ENCODE data around the gene MICALL1.
A peak's percentile ranks its signal among the peaks of the same experiment; 100 is the strongest.
"Not testable (repeated sequence)": the region's sequence is repeated elsewhere in the genome, so short reads cannot be mapped to it uniquely, and the experiment has no call there.

MICALL1 gene

DNA sequence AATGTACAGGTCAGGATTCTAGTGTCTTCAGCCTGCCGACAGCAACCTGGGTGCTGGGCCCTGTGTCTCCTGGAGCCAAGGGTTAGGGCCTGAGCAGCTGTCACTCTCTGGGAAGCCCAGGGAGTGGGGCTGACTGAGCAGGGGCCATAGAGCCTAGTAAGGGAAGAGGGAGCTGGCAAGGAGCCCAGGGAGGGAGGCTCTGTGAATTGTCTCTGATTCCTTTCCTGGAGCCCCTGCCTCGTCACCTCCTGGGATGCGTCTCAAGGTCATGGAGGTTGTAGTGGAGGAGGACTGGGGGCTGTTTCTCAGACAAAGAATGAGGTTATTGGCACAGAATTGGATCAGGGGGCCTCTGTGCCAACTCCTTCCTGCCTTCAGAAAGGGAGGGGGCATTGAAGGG, 66.4 kb downstream of the MICALL1 start:
- peaks cover 2% of the 10 kb centered on the region for H3K36me3 ChIP-seq (ENCODE audit: control insufficient read depth, insufficient read depth, low read length)
- H3K79me2 ChIP-seq (ENCODE audit: control insufficient read depth, insufficient read depth, low read length), result no peaks in the 10 kb centered on the region
- H3K4me1 ChIP-seq (ENCODE audit: control insufficient read depth, low read depth, low read length), result peaks cover 6% of the 10 kb centered on the region
- no peak overlapping the region for H4K8ac ChIP-seq (ENCODE audit: low read depth, low read length)
- H2AK5ac ChIP-seq (ENCODE audit: low read length), result no peak overlapping the region
- H3K4ac ChIP-seq (ENCODE audit: low read depth, low read length), result no peak overlapping the region
- DNase-seq, result no peak
- no peak overlapping the region for H3K4me2 ChIP-seq (ENCODE audit: low read length)
- WGBS (ENCODE audit: extremely low coverage, insufficient coverage, low lambda C conversion rate), result no CpG with 5 or more reads among the region's 3 CpGs
- H2BK5ac ChIP-seq (ENCODE audit: low read length), result no peak overlapping the region
- no peaks in the 10 kb centered on the region for H3K27me3 ChIP-seq (ENCODE audit: insufficient read depth, low read length, poor library complexity)
- H3K4me3 ChIP-seq (ENCODE audit: low read length), result no peak overlapping the region
- H3K9ac ChIP-seq (ENCODE audit: low read length), result no peak overlapping the region
- no peak overlapping the region for H4K5ac ChIP-seq (ENCODE audit: low read length)
- no peaks in the 10 kb centered on the region for H3K79me1 ChIP-seq (ENCODE audit: low read length)
- no peak overlapping the region for H3K23ac ChIP-seq (ENCODE audit: low read length)
- no peak overlapping the region for H3K18ac ChIP-seq (ENCODE audit: low read length)
- no peak overlapping the region for H2BK15ac ChIP-seq (replicated peaks; ENCODE audit: low read depth)
- H3K56ac ChIP-seq (ENCODE audit: low read length), result no peak overlapping the region
- no peak overlapping the region for H3K27ac ChIP-seq (ENCODE audit: low read depth, low read length)
- no peak overlapping the region for H2BK120ac ChIP-seq (ENCODE audit: low read depth, low read length)

DNA sequence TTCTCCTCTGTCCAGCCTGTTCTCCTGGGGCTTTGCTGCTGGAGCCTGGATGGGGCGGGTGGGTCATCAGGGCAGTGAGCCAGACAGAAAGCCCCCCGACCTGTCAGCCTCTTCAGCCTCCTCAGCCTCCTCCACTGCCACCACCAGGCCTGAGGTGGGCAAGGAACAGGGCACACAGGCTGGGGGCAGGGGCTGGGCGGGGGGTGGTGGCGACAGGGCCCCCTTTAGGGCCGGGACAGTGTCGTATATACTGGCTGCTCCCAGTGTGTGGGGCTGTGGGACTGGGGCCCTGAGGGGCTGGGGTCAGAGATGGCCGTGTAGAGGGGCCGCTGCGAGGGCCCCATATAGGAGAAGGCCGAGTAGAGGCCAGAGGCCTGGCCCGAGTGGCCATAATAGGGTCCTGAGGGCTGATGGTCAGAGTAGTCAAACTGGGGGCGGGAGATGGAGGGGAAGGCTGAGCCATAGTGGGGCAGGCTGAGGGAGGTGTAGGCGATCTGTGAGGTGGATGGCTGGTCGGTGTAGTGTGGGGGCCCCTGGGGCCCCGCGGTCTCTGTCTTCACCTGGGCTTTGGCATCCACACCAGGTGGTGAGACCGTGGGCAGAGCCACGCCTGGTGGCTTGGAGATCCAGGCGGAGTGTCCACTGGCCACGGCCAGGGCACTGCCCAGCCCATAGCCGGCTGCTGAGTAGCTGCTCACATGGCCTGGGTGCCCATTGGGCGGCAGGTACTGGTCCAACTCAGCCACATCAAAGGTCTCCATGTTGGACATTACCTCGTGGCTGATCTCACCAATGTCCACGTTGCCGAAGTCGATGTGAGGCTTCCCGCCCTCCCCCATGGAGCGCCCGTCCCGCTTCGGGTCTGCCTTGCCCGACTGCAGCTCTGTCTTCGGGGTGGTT, 67.4 kb downstream of the MICALL1 start:
- H3K4me1 ChIP-seq (ENCODE audit: control insufficient read depth, low read depth, low read length), result peaks cover 6% of the 10 kb centered on the region
- H3K79me1 ChIP-seq (ENCODE audit: low read length), result no peaks in the 10 kb centered on the region
- no peak overlapping the region for H3K56ac ChIP-seq (ENCODE audit: low read length)
- no peak overlapping the region for H2AK5ac ChIP-seq (ENCODE audit: low read length)
- no peak overlapping the region for H3K4me3 ChIP-seq (ENCODE audit: low read length)
- no peak for DNase-seq
- no peak overlapping the region for H3K9ac ChIP-seq (ENCODE audit: low read length)
- no peaks in the 10 kb centered on the region for H3K79me2 ChIP-seq (ENCODE audit: control insufficient read depth, insufficient read depth, low read length)
- H3K36me3 ChIP-seq (ENCODE audit: control insufficient read depth, insufficient read depth, low read length), result no peaks in the 10 kb centered on the region
- no CpG with 5 or more reads among the region's 33 CpGs for WGBS (ENCODE audit: extremely low coverage, insufficient coverage, low lambda C conversion rate)
- no peak overlapping the region for H4K8ac ChIP-seq (ENCODE audit: low read depth, low read length)
- no peaks in the 10 kb centered on the region for H3K27me3 ChIP-seq (ENCODE audit: insufficient read depth, low read length, poor library complexity)
- H3K18ac ChIP-seq (ENCODE audit: low read length), result no peak overlapping the region
- no peak overlapping the region for H4K5ac ChIP-seq (ENCODE audit: low read length)
- H3K4me2 ChIP-seq (ENCODE audit: low read length), result no peak overlapping the region
- no peak overlapping the region for H3K4ac ChIP-seq (ENCODE audit: low read depth, low read length)
- no peak overlapping the region for H2BK15ac ChIP-seq (replicated peaks; ENCODE audit: low read depth)
- no peak overlapping the region for H3K27ac ChIP-seq (ENCODE audit: low read depth, low read length)
- H2BK120ac ChIP-seq (ENCODE audit: low read depth, low read length), result no peak overlapping the region
- no peak overlapping the region for H3K23ac ChIP-seq (ENCODE audit: low read length)
- no peak overlapping the region for H2BK5ac ChIP-seq (ENCODE audit: low read length)

DNA sequence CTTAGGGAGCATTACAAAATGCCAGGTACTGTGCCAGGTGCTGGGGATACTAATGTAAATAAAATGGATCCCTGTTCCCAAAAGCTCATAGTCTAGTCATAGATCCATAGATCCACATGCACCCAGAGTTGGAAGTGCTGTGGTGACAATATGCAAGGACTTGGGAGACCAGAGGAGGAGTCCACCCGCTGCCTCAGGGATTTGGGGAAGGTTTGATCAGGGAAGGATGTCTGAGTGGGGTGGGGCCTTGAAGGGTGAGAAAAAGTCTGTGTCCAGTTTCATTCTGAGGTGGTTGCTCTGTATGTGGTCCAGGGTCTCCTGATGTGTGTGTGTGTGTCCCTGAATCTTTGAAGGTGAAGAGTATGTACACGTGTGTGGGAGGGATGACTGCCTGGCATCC, 69.1 kb downstream of the MICALL1 start:
- Histone ChIP-seq H3K79me2 (ENCODE audit: control insufficient read depth, insufficient read depth, low read length) (no peaks in the 10 kb centered on the region), H3K36me3 (ENCODE audit: control insufficient read depth, insufficient read depth, low read length) (no peaks in the 10 kb centered on the region), H3K56ac (ENCODE audit: low read length) (no peak overlapping the region), H3K4me1 (ENCODE audit: control insufficient read depth, low read depth, low read length) (peaks cover 6% of the 10 kb centered on the region), H2BK15ac (replicated peaks; ENCODE audit: low read depth) (no peak overlapping the region), H3K4me3 (ENCODE audit: low read length) (no peak overlapping the region), H3K9ac (ENCODE audit: low read length) (no peak overlapping the region), H2AK5ac (ENCODE audit: low read length) (no peak overlapping the region), H3K4me2 (ENCODE audit: low read length) (no peak overlapping the region), H3K27ac (ENCODE audit: low read depth, low read length) (no peak overlapping the region), H3K79me1 (ENCODE audit: low read length) (no peaks in the 10 kb centered on the region), H3K4ac (ENCODE audit: low read depth, low read length) (no peak overlapping the region), H4K8ac (ENCODE audit: low read depth, low read length) (no peak overlapping the region), H3K23ac (ENCODE audit: low read length) (no peak overlapping the region), H3K27me3 (ENCODE audit: insufficient read depth, low read length, poor library complexity) (no peaks in the 10 kb centered on the region), H3K18ac (ENCODE audit: low read length) (no peak overlapping the region), H4K5ac (ENCODE audit: low read length) (no peak overlapping the region), H2BK5ac (ENCODE audit: low read length) (no peak overlapping the region), H2BK120ac (ENCODE audit: low read depth, low read length) (no peak overlapping the region)
- WGBS (ENCODE audit: extremely low coverage, insufficient coverage, low lambda C conversion rate), result no CpG with 5 or more reads among the region's 2 CpGs
- no peak for DNase-seq

DNA sequence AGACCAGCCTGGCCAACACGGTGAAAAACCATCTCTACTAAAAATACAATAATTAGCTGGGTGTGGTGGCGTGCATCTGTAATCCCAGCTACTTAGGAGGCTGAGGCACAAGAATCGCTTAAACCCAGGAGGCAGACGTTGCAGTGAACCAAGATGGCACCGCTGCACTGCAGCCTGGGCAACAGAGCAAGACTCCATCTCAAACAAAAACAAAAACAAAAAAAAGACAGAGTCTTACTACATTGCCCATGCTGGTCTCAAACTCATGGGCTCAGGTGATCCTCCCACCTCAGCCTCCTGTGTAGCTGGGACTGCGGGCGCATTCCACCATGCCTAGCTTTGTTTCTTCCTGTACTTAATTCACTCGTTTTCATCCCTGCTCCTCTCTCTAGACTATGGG, 69.9 kb downstream of the MICALL1 start:
- H2BK15ac ChIP-seq (replicated peaks; ENCODE audit: low read depth); H2BK5ac ChIP-seq (ENCODE audit: low read length); H3K4me1 ChIP-seq (ENCODE audit: control insufficient read depth, low read depth, low read length); H3K79me1 ChIP-seq (ENCODE audit: low read length); H2BK120ac ChIP-seq (ENCODE audit: low read depth, low read length); H2AK5ac ChIP-seq (ENCODE audit: low read length); H4K5ac ChIP-seq (ENCODE audit: low read length); H3K9ac ChIP-seq (ENCODE audit: low read length); H3K23ac ChIP-seq (ENCODE audit: low read length); H3K56ac ChIP-seq (ENCODE audit: low read length); H3K79me2 ChIP-seq (ENCODE audit: control insufficient read depth, insufficient read depth, low read length); H3K36me3 ChIP-seq (ENCODE audit: control insufficient read depth, insufficient read depth, low read length); H3K4me2 ChIP-seq (ENCODE audit: low read length); H3K27me3 ChIP-seq (ENCODE audit: insufficient read depth, low read length, poor library complexity); H3K18ac ChIP-seq (ENCODE audit: low read length); H3K27ac ChIP-seq (ENCODE audit: low read depth, low read length); H3K4me3 ChIP-seq (ENCODE audit: low read length); H4K8ac ChIP-seq (ENCODE audit: low read depth, low read length); DNase-seq; H3K4ac ChIP-seq (ENCODE audit: low read depth, low read length): not testable (repeated sequence)
- WGBS (ENCODE audit: extremely low coverage, insufficient coverage, low lambda C conversion rate), result no CpG with 5 or more reads among the region's 8 CpGs

DNA sequence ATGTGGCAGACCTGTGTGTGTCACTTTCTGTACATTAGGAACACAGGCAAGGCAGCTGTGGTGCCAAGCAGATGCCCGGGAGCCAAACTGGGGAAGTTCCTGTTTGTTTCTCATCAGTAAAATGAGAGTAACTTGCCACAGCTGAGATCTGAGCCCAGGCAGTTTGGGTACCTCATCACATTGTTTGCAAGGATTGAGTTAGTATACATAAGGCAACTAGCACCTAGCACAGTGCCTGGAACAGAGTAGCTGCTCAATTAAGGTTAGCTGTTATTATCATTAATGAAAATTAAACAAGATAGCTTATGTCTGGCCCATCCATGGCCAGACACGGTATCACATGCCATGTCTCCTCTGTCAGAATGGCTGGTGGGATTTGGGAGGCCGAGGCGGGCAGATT, 70.5 kb downstream of the MICALL1 start:
- no peak overlapping the region for H3K4me3 ChIP-seq (ENCODE audit: low read length)
- H2BK120ac ChIP-seq (ENCODE audit: low read depth, low read length), result no peak overlapping the region
- H3K4ac ChIP-seq (ENCODE audit: low read depth, low read length), result no peak overlapping the region
- no peak overlapping the region for H2BK5ac ChIP-seq (ENCODE audit: low read length)
- H4K5ac ChIP-seq (ENCODE audit: low read length), result no peak overlapping the region
- H3K56ac ChIP-seq (ENCODE audit: low read length), result no peak overlapping the region
- H3K9ac ChIP-seq (ENCODE audit: low read length), result no peak overlapping the region
- no peaks in the 10 kb centered on the region for H3K27me3 ChIP-seq (ENCODE audit: insufficient read depth, low read length, poor library complexity)
- no peak overlapping the region for H2BK15ac ChIP-seq (replicated peaks; ENCODE audit: low read depth)
- H3K23ac ChIP-seq (ENCODE audit: low read length), result no peak overlapping the region
- no peak overlapping the region for H4K8ac ChIP-seq (ENCODE audit: low read depth, low read length)
- no peaks in the 10 kb centered on the region for H3K36me3 ChIP-seq (ENCODE audit: control insufficient read depth, insufficient read depth, low read length)
- no peaks in the 10 kb centered on the region for H3K79me2 ChIP-seq (ENCODE audit: control insufficient read depth, insufficient read depth, low read length)
- no peak overlapping the region for H3K4me2 ChIP-seq (ENCODE audit: low read length)
- no peak overlapping the region for H2AK5ac ChIP-seq (ENCODE audit: low read length)
- DNase-seq, result no peak
- no peak overlapping the region for H3K27ac ChIP-seq (ENCODE audit: low read depth, low read length)
- H3K4me1 ChIP-seq (ENCODE audit: control insufficient read depth, low read depth, low read length), result peaks cover 2% of the 10 kb centered on the region
- no peak overlapping the region for H3K18ac ChIP-seq (ENCODE audit: low read length)
- WGBS (ENCODE audit: extremely low coverage, insufficient coverage, low lambda C conversion rate), result no CpG with 5 or more reads among the region's 4 CpGs
- no peaks in the 10 kb centered on the region for H3K79me1 ChIP-seq (ENCODE audit: low read length)

DNA sequence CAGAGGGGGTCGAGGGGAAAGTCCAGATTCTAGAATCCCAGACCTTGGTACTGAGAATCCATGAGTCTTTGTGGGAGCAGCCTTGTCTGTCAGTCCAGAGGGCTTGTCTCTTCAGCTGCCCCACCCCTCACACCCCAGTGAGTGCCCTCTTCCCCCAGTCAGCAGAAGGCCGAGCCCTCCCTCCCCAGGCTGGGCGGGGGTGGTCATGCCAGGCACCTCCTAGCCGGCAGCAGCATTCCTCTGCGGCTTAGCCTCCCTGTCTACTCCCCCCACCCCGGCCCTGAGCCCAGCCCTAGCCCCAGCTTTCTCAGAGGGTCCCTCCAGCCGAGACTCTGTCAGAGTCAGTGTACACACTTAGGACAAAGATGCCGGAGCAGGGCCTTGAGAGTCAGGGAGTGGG, 73.7 kb downstream of the MICALL1 start:
- Histone ChIP-seq H3K4me1 (ENCODE audit: control insufficient read depth, low read depth, low read length) (peaks cover 3% of the 10 kb centered on the region), H3K79me2 (ENCODE audit: control insufficient read depth, insufficient read depth, low read length) (no peaks in the 10 kb centered on the region), H3K18ac (ENCODE audit: low read length) (no peak overlapping the region), H3K4ac (ENCODE audit: low read depth, low read length) (no peak overlapping the region), H3K36me3 (ENCODE audit: control insufficient read depth, insufficient read depth, low read length) (no peaks in the 10 kb centered on the region), H3K27ac (ENCODE audit: low read depth, low read length) (no peak overlapping the region), H3K79me1 (ENCODE audit: low read length) (no peaks in the 10 kb centered on the region), H3K27me3 (ENCODE audit: insufficient read depth, low read length, poor library complexity) (no peaks in the 10 kb centered on the region), H4K5ac (ENCODE audit: low read length) (no peak overlapping the region), H3K56ac (ENCODE audit: low read length) (no peak overlapping the region), H2BK5ac (ENCODE audit: low read length) (no peak overlapping the region), H3K23ac (ENCODE audit: low read length) (no peak overlapping the region), H4K8ac (ENCODE audit: low read depth, low read length) (no peak overlapping the region), H2BK15ac (replicated peaks; ENCODE audit: low read depth) (no peak overlapping the region), H3K4me3 (ENCODE audit: low read length) (no peak overlapping the region), H2AK5ac (ENCODE audit: low read length) (no peak overlapping the region), H3K9ac (ENCODE audit: low read length) (no peak overlapping the region), H3K4me2 (ENCODE audit: low read length) (no peak overlapping the region), H2BK120ac (ENCODE audit: low read depth, low read length) (no peak overlapping the region)
- WGBS (ENCODE audit: extremely low coverage, insufficient coverage, low lambda C conversion rate), result no CpG with 5 or more reads among the region's 8 CpGs
- DNase-seq, result peak; percentile 7

All from mesendoderm (in vitro differentiated cells).